Suppressor macrophage treated with lipopolysaccharide for 1 hour (primary cell): ENCODE measurements around the gene MPPE1.
A peak's percentile ranks its signal among the peaks of the same experiment; 100 is the strongest.

ENCODE experiments used
- DNase-seq, 3 donors: peaks; one replicate each; pipeline ENCODE4 v3.0.0-alpha.2; 2020 to 2022

The MPPE1 gene

GRCh38 chr18:11884396-11885030, 23.6 kb downstream of the MPPE1 start:
- no peak for DNase-seq

GRCh38 chr18:11883153-11883552, 25.0 kb downstream of the MPPE1 start:
- peak; percentile 74 to 90 (median 89) for DNase-seq

GRCh38 chr18:11882636-11883035, 25.5 kb downstream of the MPPE1 start:
- peak in 2 of 3 donors; percentile 23 to 29 for DNase-seq

GRCh38 chr18:11880586-11881304, 27.4 kb downstream of the MPPE1 start:
- no peak for DNase-seq

- no peak for DNase-seq
Measured at GRCh38 chr18:11877497-11878135, 30.5 kb downstream of the MPPE1 start.

GRCh38 chr18:11874676-11875075, 33.4 kb downstream of the MPPE1 start:
- no peak for DNase-seq

- DNase-seq, result no peak
Measured at GRCh38 chr18:11873670-11874340, 34.3 kb downstream of the MPPE1 start.

GRCh38 chr18:11872479-11873136, 35.5 kb downstream of the MPPE1 start:
- DNase-seq, result peak; percentile 41 to 47 (median 46)

- no peak for DNase-seq
Measured at GRCh38 chr18:11871501-11871900, 36.6 kb downstream of the MPPE1 start.

GRCh38 chr18:11868230-11868629, 39.9 kb downstream of the MPPE1 start:
- DNase-seq, result no peak

GRCh38 chr18:11866764-11867163, 41.4 kb downstream of the MPPE1 start:
- no peak for DNase-seq

GRCh38 chr18:11866329-11866728, 41.8 kb downstream of the MPPE1 start:
- DNase-seq, result no peak

GRCh38 chr18:11865071-11865470, 43.0 kb downstream of the MPPE1 start:
- no peak for DNase-seq

- no peak for DNase-seq
Measured at GRCh38 chr18:11864471-11864870, 43.6 kb downstream of the MPPE1 start.

- DNase-seq, result no peak
Measured at GRCh38 chr18:11862468-11863137, 45.5 kb downstream of the MPPE1 start.

GRCh38 chr18:11861583-11862288, 46.4 kb downstream of the MPPE1 start:
- DNase-seq, result no peak

GRCh38 chr18:11860594-11861450, 47.3 kb downstream of the MPPE1 start:
- DNase-seq, result peak in 1 of 3 donors; percentile 10

- peak; percentile 62 to 73 (median 70) for DNase-seq
Measured at GRCh38 chr18:11859903-11860407, 48.2 kb downstream of the MPPE1 start.

GRCh38 chr18:11859282-11859830, 48.8 kb downstream of the MPPE1 start:
- no peak for DNase-seq
